ENCODE data around the gene ARHGAP28. TPM values are rescaled to one million over a fixed set of nuclear protein-coding genes. Genes with fewer than 3 reads are reported as not detected.

Gene ARHGAP28
- polyA plus RNA-seq, 1 of the 3 experiments (the other 2 are of a cell fraction), result 0.99 TPM

DNA sequence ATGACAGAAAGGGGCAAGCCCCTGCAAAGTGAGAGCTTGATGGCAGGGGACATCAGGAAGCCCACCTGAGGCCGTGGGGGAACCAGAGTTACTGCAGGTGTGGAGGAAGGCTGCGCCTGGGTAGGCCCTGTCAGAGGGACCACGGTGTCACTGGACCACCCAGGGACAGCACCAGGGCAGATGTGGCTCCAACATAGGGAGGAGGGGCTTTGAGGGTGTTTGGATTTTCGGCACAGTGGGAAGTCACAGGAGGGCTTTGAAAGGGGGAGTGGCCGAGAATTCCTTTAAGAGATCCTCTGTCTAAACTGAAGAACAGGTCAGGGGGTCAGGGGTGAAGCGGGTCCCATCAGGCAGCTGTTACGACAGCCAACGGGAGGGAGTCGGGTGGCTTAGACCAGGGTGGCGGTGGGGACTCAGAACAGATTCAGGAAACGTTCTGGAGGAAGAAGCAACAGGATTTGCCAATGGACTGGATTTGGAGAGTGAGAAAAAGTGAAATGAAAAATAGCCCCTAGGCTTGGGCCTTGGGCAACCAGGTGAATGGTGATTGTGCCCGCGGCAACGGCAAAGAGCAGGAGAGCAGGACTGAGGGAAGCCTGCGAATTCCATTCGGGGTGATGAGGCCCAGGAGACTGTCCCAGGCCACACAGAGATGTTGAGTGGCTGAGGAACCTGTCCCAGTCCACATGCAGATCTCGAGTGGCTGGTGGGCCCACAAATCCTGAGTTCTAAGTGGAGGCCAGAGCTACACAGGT, 222.0 kb downstream of the ARHGAP28 start:
- Histone ChIP-seq H3K4me2 (no peak overlapping the region), H3K27ac (ENCODE audit: low read depth in 2 of 2, low read length in 1 of 2) (no peak overlapping the region), H3K4me3 (ENCODE audit: low read depth in 2 of 2, low read length in 1 of 2) (no peak overlapping the region), H3K79me2 (ENCODE audit: insufficient read depth) (no peaks in the 10 kb centered on the region), H4K20me1 (ENCODE audit: insufficient read depth) (no peaks in the 10 kb centered on the region), H3K9ac (no peak overlapping the region), H2AFZ (ENCODE audit: low read depth) (no peak overlapping the region), H3K27me3 (ENCODE audit: insufficient read depth) (no peaks in the 10 kb centered on the region), H3F3A (replicated peaks; ENCODE audit: insufficient read depth) (no peaks in the 10 kb centered on the region), H3K4me1 (ENCODE audit: control insufficient read depth in 1 of 2, insufficient read depth in 2 of 2, low read depth in 1 of 2, low read length in 1 of 2) (no peaks in the 10 kb centered on the region), H3K9me2 (no peaks in the 10 kb centered on the region), H3K36me3 (replicated peaks in 1 of 2; ENCODE audit: control insufficient read depth in 1 of 2, insufficient read depth in 2 of 2, low read length in 1 of 2) (no peaks in the 10 kb centered on the region), H3K9me3 (no peaks in the 10 kb centered on the region)
- 60% methylated on average over 17 of the region's 17 CpGs for WGBS (ENCODE audit: low lambda C conversion rate)
- CTCF ChIA-PET, result interaction anchor here (0.9 to 1.1 kb wide), 2 partner anchors 32 to 285 kb away, joined by 3 read pairs; no protein-coding TSS in a partner anchor
- POLR2A ChIA-PET, result no interaction called here
- no peak for DNase-seq
- TF ChIP-seq, protein P1, sequence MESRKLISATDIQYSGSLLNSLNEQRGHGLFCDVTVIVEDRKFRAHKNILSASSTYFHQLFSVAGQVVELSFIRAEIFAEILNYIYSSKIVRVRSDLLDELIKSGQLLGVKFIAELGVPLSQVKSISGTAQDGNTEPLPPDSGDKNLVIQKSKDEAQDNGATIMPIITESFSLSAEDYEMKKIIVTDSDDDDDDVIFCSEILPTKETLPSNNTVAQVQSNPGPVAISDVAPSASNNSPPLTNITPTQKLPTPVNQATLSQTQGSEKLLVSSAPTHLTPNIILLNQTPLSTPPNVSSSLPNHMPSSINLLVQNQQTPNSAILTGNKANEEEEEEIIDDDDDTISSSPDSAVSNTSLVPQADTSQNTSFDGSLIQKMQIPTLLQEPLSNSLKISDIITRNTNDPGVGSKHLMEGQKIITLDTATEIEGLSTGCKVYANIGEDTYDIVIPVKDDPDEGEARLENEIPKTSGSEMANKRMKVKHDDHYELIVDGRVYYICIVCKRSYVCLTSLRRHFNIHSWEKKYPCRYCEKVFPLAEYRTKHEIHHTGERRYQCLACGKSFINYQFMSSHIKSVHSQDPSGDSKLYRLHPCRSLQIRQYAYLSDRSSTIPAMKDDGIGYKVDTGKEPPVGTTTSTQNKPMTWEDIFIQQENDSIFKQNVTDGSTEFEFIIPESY (IDR thresholded peaks at IDR 0.05; ENCODE audit: borderline replicate concordance, low read depth), result no peak
- TF ChIP-seq YY1 (IDR thresholded peaks at IDR 0.05; ENCODE audit: low read depth) (no peak), GABPA (IDR thresholded peaks at IDR 0.05; ENCODE audit: low read depth) (no peak), EZH2phosphoT487 (IDR thresholded peaks at IDR 0.05; ENCODE audit: borderline replicate concordance, low read depth) (no peak), GATA2 (CRISPR knock-in tag; IDR thresholded peaks at IDR 0.05) (no peak), NFIC (IDR thresholded peaks at IDR 0.05; ENCODE audit: borderline replicate concordance) (no peak), ELF1 (IDR thresholded peaks at IDR 0.05) (no peak), SMC3 (IDR thresholded peaks at IDR 0.05; ENCODE audit: low read depth, low read length) (no peak), TAF1 (IDR thresholded peaks at IDR 0.05; ENCODE audit: borderline replicate concordance, low read depth, low read length) (no peak), RAD21 (IDR thresholded peaks at IDR 0.05; ENCODE audit: low read length) (no peak), RCOR1 (IDR thresholded peaks at IDR 0.05; ENCODE audit: low read length) (no peak), FOXM1 (IDR thresholded peaks at IDR 0.05; ENCODE audit: low read depth) (no peak), RXRA (IDR thresholded peaks at IDR 0.05; ENCODE audit: borderline replicate concordance, low read depth) (no peak), TCF12 (IDR thresholded peaks at IDR 0.05) (no peak), JUND (IDR thresholded peaks at IDR 0.05) (no peak), POLR2AphosphoS5 (IDR thresholded peaks at IDR 0.05; ENCODE audit: low read depth, low read length) (no peak)
- TF ChIP-seq, protein P2, sequence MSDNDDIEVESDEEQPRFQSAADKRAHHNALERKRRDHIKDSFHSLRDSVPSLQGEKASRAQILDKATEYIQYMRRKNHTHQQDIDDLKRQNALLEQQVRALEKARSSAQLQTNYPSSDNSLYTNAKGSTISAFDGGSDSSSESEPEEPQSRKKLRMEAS (IDR thresholded peaks at IDR 0.05; ENCODE audit: low read depth), result no peak
- TF ChIP-seq, protein P3, sequence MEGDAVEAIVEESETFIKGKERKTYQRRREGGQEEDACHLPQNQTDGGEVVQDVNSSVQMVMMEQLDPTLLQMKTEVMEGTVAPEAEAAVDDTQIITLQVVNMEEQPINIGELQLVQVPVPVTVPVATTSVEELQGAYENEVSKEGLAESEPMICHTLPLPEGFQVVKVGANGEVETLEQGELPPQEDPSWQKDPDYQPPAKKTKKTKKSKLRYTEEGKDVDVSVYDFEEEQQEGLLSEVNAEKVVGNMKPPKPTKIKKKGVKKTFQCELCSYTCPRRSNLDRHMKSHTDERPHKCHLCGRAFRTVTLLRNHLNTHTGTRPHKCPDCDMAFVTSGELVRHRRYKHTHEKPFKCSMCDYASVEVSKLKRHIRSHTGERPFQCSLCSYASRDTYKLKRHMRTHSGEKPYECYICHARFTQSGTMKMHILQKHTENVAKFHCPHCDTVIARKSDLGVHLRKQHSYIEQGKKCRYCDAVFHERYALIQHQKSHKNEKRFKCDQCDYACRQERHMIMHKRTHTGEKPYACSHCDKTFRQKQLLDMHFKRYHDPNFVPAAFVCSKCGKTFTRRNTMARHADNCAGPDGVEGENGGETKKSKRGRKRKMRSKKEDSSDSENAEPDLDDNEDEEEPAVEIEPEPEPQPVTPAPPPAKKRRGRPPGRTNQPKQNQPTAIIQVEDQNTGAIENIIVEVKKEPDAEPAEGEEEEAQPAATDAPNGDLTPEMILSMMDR (IDR thresholded peaks at IDR 0.05), result no peak
- TF ChIP-seq, protein P4, sequence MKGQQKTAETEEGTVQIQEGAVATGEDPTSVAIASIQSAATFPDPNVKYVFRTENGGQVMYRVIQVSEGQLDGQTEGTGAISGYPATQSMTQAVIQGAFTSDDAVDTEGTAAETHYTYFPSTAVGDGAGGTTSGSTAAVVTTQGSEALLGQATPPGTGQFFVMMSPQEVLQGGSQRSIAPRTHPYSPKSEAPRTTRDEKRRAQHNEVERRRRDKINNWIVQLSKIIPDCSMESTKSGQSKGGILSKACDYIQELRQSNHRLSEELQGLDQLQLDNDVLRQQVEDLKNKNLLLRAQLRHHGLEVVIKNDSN (IDR thresholded peaks at IDR 0.05; ENCODE audit: borderline replicate concordance, low read depth), result no peak
- TF ChIP-seq, protein P5, sequence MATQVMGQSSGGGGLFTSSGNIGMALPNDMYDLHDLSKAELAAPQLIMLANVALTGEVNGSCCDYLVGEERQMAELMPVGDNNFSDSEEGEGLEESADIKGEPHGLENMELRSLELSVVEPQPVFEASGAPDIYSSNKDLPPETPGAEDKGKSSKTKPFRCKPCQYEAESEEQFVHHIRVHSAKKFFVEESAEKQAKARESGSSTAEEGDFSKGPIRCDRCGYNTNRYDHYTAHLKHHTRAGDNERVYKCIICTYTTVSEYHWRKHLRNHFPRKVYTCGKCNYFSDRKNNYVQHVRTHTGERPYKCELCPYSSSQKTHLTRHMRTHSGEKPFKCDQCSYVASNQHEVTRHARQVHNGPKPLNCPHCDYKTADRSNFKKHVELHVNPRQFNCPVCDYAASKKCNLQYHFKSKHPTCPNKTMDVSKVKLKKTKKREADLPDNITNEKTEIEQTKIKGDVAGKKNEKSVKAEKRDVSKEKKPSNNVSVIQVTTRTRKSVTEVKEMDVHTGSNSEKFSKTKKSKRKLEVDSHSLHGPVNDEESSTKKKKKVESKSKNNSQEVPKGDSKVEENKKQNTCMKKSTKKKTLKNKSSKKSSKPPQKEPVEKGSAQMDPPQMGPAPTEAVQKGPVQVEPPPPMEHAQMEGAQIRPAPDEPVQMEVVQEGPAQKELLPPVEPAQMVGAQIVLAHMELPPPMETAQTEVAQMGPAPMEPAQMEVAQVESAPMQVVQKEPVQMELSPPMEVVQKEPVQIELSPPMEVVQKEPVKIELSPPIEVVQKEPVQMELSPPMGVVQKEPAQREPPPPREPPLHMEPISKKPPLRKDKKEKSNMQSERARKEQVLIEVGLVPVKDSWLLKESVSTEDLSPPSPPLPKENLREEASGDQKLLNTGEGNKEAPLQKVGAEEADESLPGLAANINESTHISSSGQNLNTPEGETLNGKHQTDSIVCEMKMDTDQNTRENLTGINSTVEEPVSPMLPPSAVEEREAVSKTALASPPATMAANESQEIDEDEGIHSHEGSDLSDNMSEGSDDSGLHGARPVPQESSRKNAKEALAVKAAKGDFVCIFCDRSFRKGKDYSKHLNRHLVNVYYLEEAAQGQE (IDR thresholded peaks at IDR 0.05; ENCODE audit: low read depth, low read length), result no peak
